ENCODE results near the gene TNFSF8.

The TNFSF8 gene

GRCh38 chr9:114930056-114930812 is at the start of gene TNFSF8:
TNFSF8 (minus strand) TSS chr9:114930591; CDS start chr9:114930303, 288 bp downstream.
- DNase-seq: peak; percentile 83 to 89

DNA sequence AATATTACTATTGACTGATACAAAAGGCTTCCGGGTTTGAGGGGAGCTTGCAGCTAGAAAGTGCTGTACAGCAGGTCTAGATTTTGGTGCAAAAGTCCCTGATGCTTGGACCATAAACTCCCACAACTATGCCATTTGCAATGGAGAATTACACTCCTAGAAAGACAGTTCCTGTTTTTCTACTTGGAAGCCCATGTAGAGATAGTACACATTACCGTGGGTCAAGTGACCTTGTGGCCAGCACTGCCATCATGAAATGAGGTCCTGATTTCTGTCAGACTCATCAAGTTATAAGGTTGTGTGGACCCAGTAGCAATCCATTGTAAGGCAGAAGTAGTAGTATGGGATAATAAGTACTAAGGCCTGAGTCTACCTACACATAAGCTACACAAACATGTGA is 42.8 kb upstream of the TNFSF8 start:
- no peak for DNase-seq

GRCh38 chr9:114972510-114973136 is 42.2 kb upstream of the TNFSF8 start:
- DNase-seq: no peak

GRCh38 chr9:114969269-114969668 is 38.9 kb upstream of the TNFSF8 start:
- no peak for DNase-seq

GRCh38 chr9:114968671-114969070 is 38.3 kb upstream of the TNFSF8 start:
- peak; percentile 6 to 18 for DNase-seq

GRCh38 chr9:114965564-114965963 is 35.2 kb upstream of the TNFSF8 start:
- no peak for DNase-seq

DNA sequence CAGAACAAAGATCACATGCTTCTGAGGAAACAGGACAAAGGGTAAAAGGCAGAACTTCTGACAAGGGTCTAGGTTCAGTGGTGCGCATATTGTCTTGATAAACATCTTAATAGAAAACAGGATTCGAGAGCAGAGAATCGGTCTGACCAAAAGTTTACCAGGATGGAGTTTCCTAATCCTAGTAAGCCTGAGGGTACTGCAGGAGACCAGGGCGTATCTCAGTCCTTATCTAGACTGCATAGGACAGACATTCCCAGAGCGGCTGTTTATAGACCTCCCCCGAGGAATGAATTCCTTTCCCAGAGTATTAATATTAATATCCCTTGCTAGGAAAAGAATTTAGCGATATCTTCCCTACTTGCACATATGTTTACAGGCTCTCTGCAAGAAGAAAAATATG is 32.4 kb upstream of the TNFSF8 start:
- DNase-seq: no peak

DNA sequence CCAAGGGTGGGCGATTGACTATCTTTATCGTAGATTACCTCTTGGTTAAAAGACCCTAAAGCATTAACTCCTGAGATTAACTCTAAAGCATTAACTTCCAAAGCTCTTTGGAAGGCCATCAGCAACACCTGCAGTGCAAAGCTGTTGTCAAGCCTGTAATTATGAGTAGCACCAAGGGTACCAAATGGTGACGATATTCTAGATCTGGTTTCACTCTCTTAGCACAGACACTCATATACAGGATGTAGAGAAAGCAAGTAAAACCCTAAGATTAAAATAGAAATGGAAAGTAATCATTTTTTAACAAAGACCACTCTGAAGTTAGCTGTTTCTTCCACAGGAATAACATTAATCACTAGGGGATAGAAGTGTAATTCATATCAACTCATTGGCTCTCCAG is 29.9 kb upstream of the TNFSF8 start:
- no peak for DNase-seq

DNA sequence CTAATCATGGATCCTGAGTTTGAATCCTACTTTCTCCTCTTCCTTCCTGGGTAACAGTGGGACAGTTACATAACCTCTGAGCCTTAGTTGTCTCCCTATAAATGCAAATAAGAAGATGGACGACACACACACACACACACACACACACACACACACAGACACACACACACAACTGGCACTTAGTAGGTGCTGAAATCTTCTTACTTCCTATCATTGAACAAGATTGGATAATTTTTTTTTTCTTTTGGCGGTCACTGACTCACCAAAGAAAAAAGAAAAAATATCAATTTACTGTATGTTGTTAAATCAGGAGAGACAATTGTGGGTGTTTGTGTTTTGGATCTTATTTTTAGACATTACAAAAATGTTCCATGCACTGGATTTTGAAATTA is 28.4 kb upstream of the TNFSF8 start:
- DNase-seq: no peak

DNA sequence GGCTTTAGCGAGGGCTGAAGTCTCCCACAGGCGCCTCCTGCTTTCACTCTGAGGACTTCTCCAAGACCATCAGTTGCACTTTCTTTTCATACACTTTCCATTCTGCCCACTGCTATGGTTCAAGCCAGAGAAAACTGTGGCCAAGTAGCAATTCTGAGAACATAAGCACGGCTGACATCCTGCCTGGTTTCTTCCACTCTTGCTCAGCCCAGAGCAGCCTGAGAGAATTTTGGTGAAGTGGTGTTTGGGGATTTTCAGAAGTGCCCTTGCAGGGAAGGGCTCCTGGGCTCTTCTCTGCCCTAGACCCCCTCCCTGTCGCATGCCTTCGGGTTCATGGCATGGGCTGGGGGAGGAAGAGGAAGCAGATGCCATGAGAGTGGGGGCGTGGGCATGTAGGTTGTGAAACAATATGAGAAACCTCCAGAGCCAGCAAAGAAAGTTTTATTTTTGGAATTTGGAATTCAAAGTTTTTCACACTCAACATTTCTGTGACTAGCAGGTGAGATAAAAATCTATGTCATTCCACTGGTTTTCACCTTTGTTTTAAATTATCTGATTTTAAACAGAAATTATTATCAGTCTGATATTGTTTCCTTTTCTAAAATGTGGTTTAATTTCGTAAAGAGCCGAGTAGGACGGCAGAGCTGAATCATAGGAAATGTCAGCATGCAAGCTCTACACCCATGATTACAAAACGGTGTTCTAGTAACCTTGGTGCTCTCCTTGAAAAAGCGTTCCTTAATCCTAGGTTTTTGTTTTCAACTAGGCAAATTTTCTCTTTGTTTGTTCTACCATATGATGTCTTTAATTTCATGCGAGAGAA is 27.8 kb upstream of the TNFSF8 start:
- DNase-seq: peak; percentile 37 to 68

DNA sequence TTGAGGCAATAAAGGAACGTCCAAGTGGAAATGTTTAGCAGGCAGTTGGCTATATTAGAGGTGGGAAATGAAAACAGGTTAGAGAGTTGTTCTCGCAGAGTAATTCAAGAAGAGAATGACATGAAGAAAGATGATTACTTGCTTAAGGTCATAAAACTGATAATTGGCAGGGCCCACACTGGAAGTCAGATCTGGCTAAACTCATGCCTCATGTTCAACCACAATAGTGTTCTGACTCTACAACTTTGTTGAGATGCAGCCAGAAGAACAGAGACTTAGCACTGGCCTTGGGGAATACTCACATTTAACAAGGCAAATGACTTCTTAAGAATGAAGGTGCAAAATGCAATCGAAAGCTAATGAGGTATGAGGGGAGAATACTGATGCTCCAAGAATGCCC is 27.2 kb upstream of the TNFSF8 start:
- no peak for DNase-seq

- no peak for DNase-seq
Observed at GRCh38 chr9:114954956-114955582, 24.7 kb upstream of the TNFSF8 start.

DNA sequence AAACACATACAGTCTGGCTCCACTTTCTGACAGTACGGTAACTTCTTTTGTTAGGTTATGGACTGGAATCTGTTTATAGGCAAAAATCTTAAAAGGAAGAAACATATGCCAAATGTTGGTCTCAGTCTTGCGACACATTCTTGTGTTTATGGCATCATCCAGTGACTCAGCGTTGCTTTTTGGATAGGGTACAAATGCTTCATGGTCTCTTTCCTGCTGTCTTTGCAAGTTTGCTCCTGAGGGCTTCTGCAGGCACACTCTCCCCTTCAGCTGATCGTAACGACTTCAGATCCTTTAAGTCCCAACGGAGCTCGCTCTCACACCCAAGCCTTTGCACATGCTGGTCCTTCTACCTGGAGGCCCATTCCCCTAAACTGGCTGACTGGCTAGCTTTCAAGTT is 23.6 kb upstream of the TNFSF8 start:
- peak in 1 of 2 donors; percentile 20 for DNase-seq

DNA sequence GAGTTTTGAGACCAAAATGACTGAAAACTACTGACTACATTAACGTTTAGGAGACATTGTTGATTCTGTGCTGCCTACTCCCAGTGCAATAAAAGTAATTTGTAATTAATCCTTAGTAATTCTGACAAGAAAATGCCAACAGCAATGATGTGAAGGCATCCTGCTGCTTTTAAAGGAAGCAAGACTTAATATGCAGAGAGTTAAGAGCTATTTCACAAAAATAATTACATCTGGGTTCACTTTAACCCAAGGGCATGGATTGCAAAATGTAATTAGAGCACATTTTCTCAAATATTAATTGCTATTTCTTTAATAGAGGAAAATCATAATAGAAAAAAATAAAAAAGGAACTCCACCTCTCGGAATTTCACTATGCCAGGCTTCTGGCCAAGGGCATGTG is 22.7 kb upstream of the TNFSF8 start:
- no peak for DNase-seq

- no peak for DNase-seq
Observed at GRCh38 chr9:114950761-114951160, 20.4 kb upstream of the TNFSF8 start.

DNA sequence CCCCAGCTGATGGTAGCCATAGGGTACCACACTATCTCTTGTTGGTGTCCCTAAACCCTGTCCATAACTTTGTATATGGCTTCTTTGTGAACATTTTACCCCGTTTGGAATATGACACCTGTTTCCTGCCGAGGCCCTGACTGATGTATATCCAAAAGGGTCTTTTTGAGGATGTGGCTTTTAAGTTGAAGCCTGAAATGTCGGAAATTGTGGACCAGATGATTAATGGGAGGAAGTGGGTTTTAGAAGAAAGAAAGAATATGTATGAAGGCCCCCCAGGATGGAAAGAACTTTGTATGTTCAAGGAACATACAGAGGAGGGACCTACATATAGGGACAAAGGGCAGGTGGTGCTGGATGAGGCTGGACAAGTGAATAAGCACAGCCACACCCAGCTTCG is 16.7 kb upstream of the TNFSF8 start:
- no peak for DNase-seq

DNA sequence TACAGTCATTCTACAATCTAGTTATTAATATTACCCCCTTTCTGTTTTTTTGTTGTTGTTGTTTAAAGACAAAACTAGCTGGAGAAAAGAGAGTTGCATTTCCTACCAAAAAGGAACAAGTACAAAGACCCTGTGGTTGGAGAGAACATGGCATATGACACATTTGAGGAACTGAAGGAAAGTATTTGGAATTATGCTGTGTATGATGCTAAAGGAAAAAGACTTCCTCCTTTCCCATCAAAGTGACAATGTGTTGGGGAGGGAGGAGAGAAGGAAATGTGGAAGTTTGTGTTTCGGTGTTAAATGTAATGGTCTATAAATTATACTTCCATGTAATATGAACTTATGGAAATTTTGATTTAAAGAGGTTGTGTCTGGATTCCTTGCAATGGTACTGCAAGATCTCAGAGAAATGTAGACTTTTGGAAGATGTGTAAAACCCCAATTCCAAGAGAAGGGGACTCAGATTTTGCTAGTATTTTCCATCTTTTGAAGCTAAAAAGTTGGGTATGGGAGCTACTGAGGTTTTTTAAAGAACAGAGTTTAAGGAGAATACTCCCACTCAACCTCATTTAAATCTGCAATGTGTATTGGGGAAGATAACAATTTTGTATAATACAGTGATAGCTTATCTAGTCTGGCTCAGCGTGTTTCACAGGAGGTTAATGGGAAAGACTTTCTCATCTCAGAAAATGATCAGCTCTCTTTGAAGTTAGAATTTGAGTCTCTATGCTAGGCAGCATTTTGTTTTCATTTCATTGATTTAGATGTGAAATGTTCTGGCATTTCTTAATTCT is 15.4 kb upstream of the TNFSF8 start:
- no peak for DNase-seq

- no peak for DNase-seq
Observed at GRCh38 chr9:114941376-114941775, 11.0 kb upstream of the TNFSF8 start.

DNA sequence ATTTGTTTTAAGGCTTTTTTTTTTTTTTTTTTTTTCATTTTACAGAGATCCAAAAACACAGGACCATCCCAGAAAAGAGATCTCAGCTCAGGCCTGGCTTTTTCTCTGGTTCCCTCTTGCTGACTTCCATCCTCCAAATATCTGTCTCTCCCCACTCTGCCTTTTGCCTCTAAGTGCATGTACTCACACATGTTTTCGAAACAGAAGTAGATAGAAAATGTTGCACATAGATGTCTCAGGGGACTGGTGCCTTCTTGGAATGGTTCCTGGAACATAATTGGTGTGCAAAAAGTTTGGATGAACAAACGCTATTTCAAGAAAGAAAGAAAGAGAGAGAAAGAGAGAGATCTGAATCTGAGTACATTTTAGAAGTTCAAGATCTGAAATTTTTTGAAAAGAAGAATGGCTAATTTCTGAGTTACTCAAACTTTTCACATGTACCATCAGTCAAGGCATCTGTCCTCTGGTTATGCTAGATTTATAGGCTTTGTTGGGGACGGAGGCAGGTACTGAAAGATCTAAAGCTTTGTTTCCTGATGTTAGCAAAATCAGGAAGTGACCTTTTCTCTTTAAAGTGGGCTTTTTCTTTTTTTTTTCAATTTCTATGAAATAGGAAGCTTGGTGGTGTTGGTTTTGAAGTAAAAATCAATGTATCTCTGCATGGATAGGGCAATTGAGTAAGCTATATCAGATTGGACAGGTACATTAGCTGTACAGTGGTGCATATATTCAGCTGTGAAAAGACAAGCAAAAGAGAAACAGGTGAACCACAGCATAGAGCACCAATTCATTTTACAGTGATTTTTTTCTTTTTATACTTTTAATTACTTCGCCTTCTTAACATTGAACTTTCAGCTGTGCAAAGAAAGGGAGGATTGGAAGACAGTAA is 8.5 kb upstream of the TNFSF8 start:
- DNase-seq: peak in 1 of 2 donors; percentile 26

DNA sequence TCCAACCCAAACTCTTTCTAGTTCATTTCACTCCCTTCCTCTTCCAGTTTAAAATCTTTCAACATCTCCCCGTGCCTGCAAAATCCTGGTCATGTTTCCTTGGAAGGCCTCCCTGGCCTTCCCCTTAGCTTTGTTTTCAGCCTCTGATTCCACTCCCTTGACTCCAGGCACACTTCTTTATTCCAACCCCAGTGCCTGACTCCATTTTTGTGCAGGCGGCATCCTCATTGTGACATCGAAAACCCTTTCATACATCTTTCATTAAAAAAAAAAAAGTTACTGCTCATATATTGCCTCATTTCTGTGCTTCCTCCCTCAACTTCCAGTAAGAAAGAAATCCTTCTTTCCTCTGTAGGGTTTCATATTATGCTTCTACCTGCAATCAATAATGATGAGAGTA is 7.1 kb upstream of the TNFSF8 start:
- no peak for DNase-seq

- no peak for DNase-seq
Observed at GRCh38 chr9:114936581-114936980, 6.2 kb upstream of the TNFSF8 start.
